Measurements from ENCODE around the gene SLC37A1. TPM values are rescaled to one million over a fixed set of nuclear protein-coding genes. Genes with fewer than 3 reads are reported as not detected.

Gene SLC37A1
- total RNA-seq, 1 experiment from 2014 or later, result 11.2 TPM

- ChIA-PET POLR2A (ENCODE audit: low non-redundant PET) (no interaction called here), CTCF (interaction anchor here (0.6 kb wide), 1 partner anchor 147 kb away, joined by 5 read pairs; no protein-coding TSS in a partner anchor)
- no peak for TF ChIP-seq EZH2 (IDR thresholded peaks at IDR 0.05; ENCODE audit: borderline replicate concordance, low read depth, low read length, poor library complexity, severe bottlenecking)
- TF ChIP-seq, protein P1, sequence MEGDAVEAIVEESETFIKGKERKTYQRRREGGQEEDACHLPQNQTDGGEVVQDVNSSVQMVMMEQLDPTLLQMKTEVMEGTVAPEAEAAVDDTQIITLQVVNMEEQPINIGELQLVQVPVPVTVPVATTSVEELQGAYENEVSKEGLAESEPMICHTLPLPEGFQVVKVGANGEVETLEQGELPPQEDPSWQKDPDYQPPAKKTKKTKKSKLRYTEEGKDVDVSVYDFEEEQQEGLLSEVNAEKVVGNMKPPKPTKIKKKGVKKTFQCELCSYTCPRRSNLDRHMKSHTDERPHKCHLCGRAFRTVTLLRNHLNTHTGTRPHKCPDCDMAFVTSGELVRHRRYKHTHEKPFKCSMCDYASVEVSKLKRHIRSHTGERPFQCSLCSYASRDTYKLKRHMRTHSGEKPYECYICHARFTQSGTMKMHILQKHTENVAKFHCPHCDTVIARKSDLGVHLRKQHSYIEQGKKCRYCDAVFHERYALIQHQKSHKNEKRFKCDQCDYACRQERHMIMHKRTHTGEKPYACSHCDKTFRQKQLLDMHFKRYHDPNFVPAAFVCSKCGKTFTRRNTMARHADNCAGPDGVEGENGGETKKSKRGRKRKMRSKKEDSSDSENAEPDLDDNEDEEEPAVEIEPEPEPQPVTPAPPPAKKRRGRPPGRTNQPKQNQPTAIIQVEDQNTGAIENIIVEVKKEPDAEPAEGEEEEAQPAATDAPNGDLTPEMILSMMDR (conservative IDR thresholded peaks at IDR 0.05; ENCODE audit: low read depth, low read length), result no peak
- Histone ChIP-seq H3K4me1 (ENCODE audit: insufficient read depth, low read length, poor library complexity, severe bottlenecking) (no peaks in the 10 kb centered on the region), H3K36me3 (ENCODE audit: insufficient read depth, low read length, poor library complexity, severe bottlenecking) (no peaks in the 10 kb centered on the region), H3K27me3 (replicated peaks; ENCODE audit: insufficient read depth, low read depth, low read length, poor library complexity) (no peaks in the 10 kb centered on the region), H3K9me3 (ENCODE audit: low read depth, low read length, poor library complexity, severe bottlenecking) (no peaks in the 10 kb centered on the region), H3K27ac (ENCODE audit: low read depth, low read length, poor library complexity, severe bottlenecking) (no peak overlapping the region), H3K4me3 (ENCODE audit: low read depth, low read length, poor library complexity, severe bottlenecking) (no peak overlapping the region)
- DNase-seq (ENCODE audit: low spot score), result no peak
- no TSS peak for BruUV-seq (replicated peaks)
- intact Hi-C loops (cut with micrococcal nuclease; ENCODE audit: unreplicated experiment), result loop anchor here (10.0 kb wide), 2 partner anchors 63 to 1047 kb away; no protein-coding TSS in a partner anchor
Observed at GRCh38 chr21:42598159-42598735, 84.6 kb downstream of the SLC37A1 start.

GRCh38 chr21:42599486-42599885 lies 85.8 kb downstream of the SLC37A1 start:
- Histone ChIP-seq H3K36me3 (ENCODE audit: insufficient read depth, low read length, poor library complexity, severe bottlenecking) (no peaks in the 10 kb centered on the region), H3K27ac (ENCODE audit: low read depth, low read length, poor library complexity, severe bottlenecking) (no peak overlapping the region), H3K4me1 (ENCODE audit: insufficient read depth, low read length, poor library complexity, severe bottlenecking) (no peaks in the 10 kb centered on the region), H3K9me3 (ENCODE audit: low read depth, low read length, poor library complexity, severe bottlenecking) (no peaks in the 10 kb centered on the region), H3K27me3 (replicated peaks; ENCODE audit: insufficient read depth, low read depth, low read length, poor library complexity) (no peaks in the 10 kb centered on the region), H3K4me3 (ENCODE audit: low read depth, low read length, poor library complexity, severe bottlenecking) (no peak overlapping the region)
- POLR2A ChIA-PET (ENCODE audit: low non-redundant PET), result no interaction called here
- intact Hi-C loops (cut with micrococcal nuclease; ENCODE audit: unreplicated experiment), result loop anchor here (10.0 kb wide), 2 partner anchors 65 to 1045 kb away; no protein-coding TSS in a partner anchor
- BruUV-seq (replicated peaks), result no TSS peak
- DNase-seq (ENCODE audit: low spot score), result no peak
- CTCF ChIA-PET, result no interaction called here
- TF ChIP-seq, protein P1 (conservative IDR thresholded peaks at IDR 0.05; ENCODE audit: low read depth, low read length), result no peak
- TF ChIP-seq EZH2 (IDR thresholded peaks at IDR 0.05; ENCODE audit: borderline replicate concordance, low read depth, low read length, poor library complexity, severe bottlenecking), result no peak

DNA sequence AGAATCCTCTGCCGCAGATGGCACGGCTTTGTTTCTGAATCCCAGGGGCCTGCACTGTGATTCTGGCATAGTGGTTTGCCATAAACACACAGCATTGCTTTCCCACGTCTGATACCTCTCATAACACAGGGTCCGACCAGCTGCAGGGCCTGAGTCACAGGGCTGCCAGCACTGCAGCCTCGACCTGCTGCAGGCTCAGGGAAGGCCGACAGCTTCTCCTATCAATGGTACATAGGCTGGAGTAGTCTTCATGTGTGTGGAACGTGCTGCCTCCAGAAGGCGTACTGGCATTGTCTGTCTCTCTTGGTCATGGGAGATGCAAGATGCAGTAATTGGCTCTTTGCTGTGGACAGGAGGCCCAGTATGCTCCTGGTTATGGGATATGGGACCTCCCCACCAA lies 86.3 kb downstream of the SLC37A1 start:
- BruUV-seq (replicated peaks), result no TSS peak
- no peaks in the 10 kb centered on the region for H3K9me3 ChIP-seq (ENCODE audit: low read depth, low read length, poor library complexity, severe bottlenecking)
- TF ChIP-seq EZH2 (IDR thresholded peaks at IDR 0.05; ENCODE audit: borderline replicate concordance, low read depth, low read length, poor library complexity, severe bottlenecking), result no peak
- TF ChIP-seq, protein P1 (conservative IDR thresholded peaks at IDR 0.05; ENCODE audit: low read depth, low read length), result no peak
- no peaks in the 10 kb centered on the region for H3K27me3 ChIP-seq (replicated peaks; ENCODE audit: insufficient read depth, low read depth, low read length, poor library complexity)
- no peak overlapping the region for H3K4me3 ChIP-seq (ENCODE audit: low read depth, low read length, poor library complexity, severe bottlenecking)
- no peak overlapping the region for H3K27ac ChIP-seq (ENCODE audit: low read depth, low read length, poor library complexity, severe bottlenecking)
- CTCF ChIA-PET, result no interaction called here
- POLR2A ChIA-PET (ENCODE audit: low non-redundant PET), result no interaction called here
- no peaks in the 10 kb centered on the region for H3K36me3 ChIP-seq (ENCODE audit: insufficient read depth, low read length, poor library complexity, severe bottlenecking)
- no peak for DNase-seq (ENCODE audit: low spot score)
- no peaks in the 10 kb centered on the region for H3K4me1 ChIP-seq (ENCODE audit: insufficient read depth, low read length, poor library complexity, severe bottlenecking)
- intact Hi-C loops (cut with micrococcal nuclease; ENCODE audit: unreplicated experiment), result loop anchor here (10.0 kb wide), 2 partner anchors 65 to 1045 kb away; no protein-coding TSS in a partner anchor

Data from A673 (cell line).